Central memory CD4-positive, alpha-beta T cell (primary cell): Measurements from ENCODE around the gene RTEL1.
"Not testable (repeated sequence)": the region's sequence is repeated elsewhere in the genome, so short reads cannot be mapped to it uniquely, and the experiment has no call there.

Experiments
- DNase-seq: peaks from one replicate; pipeline ENCODE4 v3.0.0; 2022

RTEL1 gene

GRCh38 chr20:63671695-63672094 is 13.6 kb downstream of the RTEL1 start:
- DNase-seq: not testable (repeated sequence)

GRCh38 chr20:63672666-63673065 is 14.6 kb downstream of the RTEL1 start:
- no peak for DNase-seq

GRCh38 chr20:63673951-63674350 is 15.8 kb downstream of the RTEL1 start:
- no peak for DNase-seq

GRCh38 chr20:63675681-63676368 is 17.7 kb downstream of the RTEL1 start:
- no peak for DNase-seq

- no peak for DNase-seq
Measured at GRCh38 chr20:63678071-63678470, 20.0 kb downstream of the RTEL1 start.

- no peak for DNase-seq
Measured at GRCh38 chr20:63678667-63679465, 20.8 kb downstream of the RTEL1 start.

GRCh38 chr20:63679799-63680305 is 21.7 kb downstream of the RTEL1 start:
- DNase-seq: no peak

GRCh38 chr20:63680427-63680826 is 22.3 kb downstream of the RTEL1 start:
- DNase-seq: no peak

GRCh38 chr20:63680857-63681608 is 22.9 kb downstream of the RTEL1 start:
- no peak for DNase-seq

GRCh38 chr20:63681609-63682142 is 23.6 kb downstream of the RTEL1 start:
- no peak for DNase-seq

- DNase-seq: no peak
Measured at GRCh38 chr20:63682384-63683139, 24.4 kb downstream of the RTEL1 start.

- DNase-seq: no peak
Measured at GRCh38 chr20:63685269-63686026, 27.3 kb downstream of the RTEL1 start.

- DNase-seq: no peak
Measured at GRCh38 chr20:63686094-63686491, 28.0 kb downstream of the RTEL1 start.

GRCh38 chr20:63686492-63687321 is 28.6 kb downstream of the RTEL1 start:
- DNase-seq: no peak

GRCh38 chr20:63687419-63688178 is 29.5 kb downstream of the RTEL1 start:
- DNase-seq: no peak

- no peak for DNase-seq
Measured at GRCh38 chr20:63688228-63689045, 30.3 kb downstream of the RTEL1 start.

GRCh38 chr20:63689046-63690002 is 31.2 kb downstream of the RTEL1 start:
- DNase-seq: no peak
